ENCODE measurements around the gene WNT16.

The WNT16 gene

DNA sequence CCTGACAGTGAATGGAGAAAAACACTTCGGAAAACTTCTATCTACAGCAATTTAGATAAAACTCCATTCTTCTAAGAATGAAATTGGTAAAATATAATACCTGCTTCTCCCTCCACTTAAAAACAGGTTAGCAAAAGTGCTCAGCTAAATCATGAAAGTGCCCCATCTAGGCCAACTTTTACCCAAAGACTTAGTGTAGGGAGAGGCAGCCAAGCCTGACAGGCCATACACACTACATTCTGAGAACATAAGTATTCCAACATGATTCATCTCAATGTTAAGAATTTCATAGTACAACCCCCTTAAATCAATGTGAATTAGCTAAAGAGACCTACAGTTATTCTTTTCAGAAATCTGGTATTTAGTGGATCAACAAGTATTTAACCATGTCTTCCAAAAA lies 60.1 kb downstream of the WNT16 start:
- in situ Hi-C loops (cut with MboI; ENCODE audit: low sequenced_read_pairs): no loop called here

GRCh38 chr7:121390109-121390508 lies 61.3 kb downstream of the WNT16 start:
- in situ Hi-C loops (cut with MboI; ENCODE audit: low sequenced_read_pairs): no loop called here

GRCh38 chr7:121390617-121391016 lies 61.8 kb downstream of the WNT16 start:
- in situ Hi-C loops (cut with MboI; ENCODE audit: low sequenced_read_pairs): no loop called here
